HFFc6 (cell line): Measurements from ENCODE around the gene DHRS12. TPM values are rescaled to one million over a fixed set of nuclear protein-coding genes. Genes with fewer than 3 reads are reported as not detected.
"Not testable (repeated sequence)": the region's sequence is repeated elsewhere in the genome, so short reads cannot be mapped to it uniquely, and the experiment has no call there.

Experiments
- DNase-seq: peaks from one replicate; pipeline ENCODE4 v3.0.0-alpha.2; 2018
- H3K27ac Mint-ChIP-seq: 2 replicates; pipeline ENCODE4 v1.8.0; 2020; ENCODE audit warnings: mild to moderate bottlenecking, mixed read lengths
- H3K27me3 Mint-ChIP-seq: 2 replicates; pipeline ENCODE4 v1.8.0; 2021; ENCODE audit warnings: mild to moderate bottlenecking, moderate library complexity, mixed read lengths; ENCODE audit not compliant: insufficient read depth
- H3K36me3 Mint-ChIP-seq: 2 replicates; pipeline ENCODE4 v1.8.0; 2021; ENCODE audit warnings: low read depth, mixed read lengths
- H3K4me1 Mint-ChIP-seq: 2 replicates; pipeline ENCODE4 v1.8.0; 2020; ENCODE audit warnings: low read depth, mixed read lengths
- H3K4me3 Mint-ChIP-seq: 2 replicates; pipeline ENCODE4 v1.8.0; 2020; ENCODE audit warnings: mild to moderate bottlenecking, moderate library complexity, mixed read lengths
- H3K9me3 Mint-ChIP-seq: 2 replicates; pipeline ENCODE4 v1.8.0; 2020; ENCODE audit warnings: mild to moderate bottlenecking, mixed read lengths
- CTCF ChIP-seq: fragments of 200-600 bp; sonication (generic); IDR thresholded peaks from 2 replicates; pipeline ENCODE4 v1.5.0; 2021; ENCODE audit warnings: antibody characterized with exemption, mild to moderate bottlenecking
- total RNA-seq, 6 experiments: library from RNA; stranded (reverse); fragmentation: NEBNext Ultra II Directional; extraction: Animal tissue kit (Norgen Biotek cat#: 25700); gene quantifications; 2 replicates in 1 of 6; 3 replicates in 5 of 6; pipeline ENCODE4 v1.2.3, GENCODE V29; 2021

The DHRS12 gene
- total RNA-seq, 6 experiments from 2014 or later, result 1.9 to 2.7 (median 2.4) TPM

- Mint-ChIP-seq H3K4me3 (no peak overlapping the region), H3K4me1 (no peaks in the 10 kb centered on the region), H3K9me3 (no peaks in the 10 kb centered on the region), H3K27me3 (peaks cover 31% of the 10 kb centered on the region), H3K27ac (no peak overlapping the region), H3K36me3 (no peaks in the 10 kb centered on the region)
- TF ChIP-seq CTCF, result no peak
- DNase-seq, result no peak
These were observed 22.6 kb upstream of the DHRS12 start for GRCh38 chr13:51826606-51827005.

GRCh38 chr13:51825681-51826254 is 21.8 kb upstream of the DHRS12 start:
- DNase-seq, result no peak
- Mint-ChIP-seq H3K36me3 (no peaks in the 10 kb centered on the region), H3K9me3 (no peaks in the 10 kb centered on the region), H3K4me1 (no peaks in the 10 kb centered on the region), H3K27ac (no peak overlapping the region), H3K4me3 (no peak overlapping the region), H3K27me3 (peaks cover 35% of the 10 kb centered on the region)
- TF ChIP-seq CTCF, result no peak

GRCh38 chr13:51825165-51825592 is 21.2 kb upstream of the DHRS12 start:
- no peak for DNase-seq
- Mint-ChIP-seq H3K4me1 (no peaks in the 10 kb centered on the region), H3K4me3 (no peak overlapping the region), H3K9me3 (no peaks in the 10 kb centered on the region), H3K27ac (no peak overlapping the region), H3K27me3 (peaks cover 35% of the 10 kb centered on the region), H3K36me3 (no peaks in the 10 kb centered on the region)
- no peak for TF ChIP-seq CTCF

- peaks cover 34% of the 10 kb centered on the region for H3K27me3 Mint-ChIP-seq
- H3K9me3 Mint-ChIP-seq, H3K4me3 Mint-ChIP-seq, H3K4me1 Mint-ChIP-seq, H3K27ac Mint-ChIP-seq, DNase-seq, H3K36me3 Mint-ChIP-seq: not testable (repeated sequence)
These were observed 20.7 kb upstream of the DHRS12 start for GRCh38 chr13:51824712-51825111.

GRCh38 chr13:51823863-51824262 is 19.9 kb upstream of the DHRS12 start:
- no peaks in the 10 kb centered on the region for H3K4me1 Mint-ChIP-seq
- no peak for DNase-seq
- TF ChIP-seq CTCF, result no peak
- H3K9me3 Mint-ChIP-seq, result no peaks in the 10 kb centered on the region
- H3K27me3 Mint-ChIP-seq, result peaks cover 38% of the 10 kb centered on the region
- no peak overlapping the region for H3K27ac Mint-ChIP-seq
- no peaks in the 10 kb centered on the region for H3K36me3 Mint-ChIP-seq
- no peak overlapping the region for H3K4me3 Mint-ChIP-seq

GRCh38 chr13:51823359-51823758 is 19.4 kb upstream of the DHRS12 start:
- DNase-seq, result no peak
- Mint-ChIP-seq H3K27me3 (peaks cover 36% of the 10 kb centered on the region), H3K9me3 (no peaks in the 10 kb centered on the region), H3K36me3 (no peaks in the 10 kb centered on the region), H3K27ac (no peak overlapping the region), H3K4me3 (no peak overlapping the region), H3K4me1 (no peaks in the 10 kb centered on the region)
- TF ChIP-seq CTCF, result no peak
